ENCODE data around the gene MLLT3. TPM values are rescaled to one million over a fixed set of nuclear protein-coding genes. Genes with fewer than 3 reads are reported as not detected.

MLLT3 gene
- total and polyA plus RNA-seq, 10 donors: 2.8 to 15.2 (median 10.6) TPM

GRCh38 chr9:20355022-20355421 lies 267.3 kb downstream of the MLLT3 start:
- intact Hi-C loops (cut with DNase I; ENCODE audit: low total_unique reads): loop anchor here (5.0 kb wide), 1 partner anchor 587 kb away; no protein-coding TSS in a partner anchor
- DNase-seq: no peak
- no peak overlapping the region for H3K27ac ChIP-seq
- TF ChIP-seq POLR2AphosphoS5 (IDR thresholded peaks at IDR 0.05) (no peak), CTCF (IDR thresholded peaks at IDR 0.05 in 8 of 11, conservative IDR thresholded peaks at IDR 0.05 in 3 of 11) (no peak), POLR2A (IDR thresholded peaks at IDR 0.05) (no peak)
- H3K4me1 ChIP-seq: peaks cover 0 to 19% (median 3%) of the 10 kb centered on the region in 6 donors
- 55 to 76% (median 67%) methylated on average over 2 of the region's 2 CpGs for WGBS, 5 donors
- H3K36me3 ChIP-seq: peaks cover 0 to 24% (median 2%) of the 10 kb centered on the region in 6 donors
- H3K9me3 ChIP-seq: no peaks in the 10 kb centered on the region
- no peaks in the 10 kb centered on the region for H3K27me3 ChIP-seq (replicated peaks in 1 of 7)
- no peak overlapping the region for H3K4me3 ChIP-seq

GRCh38 chr9:20353931-20354652 lies 268.2 kb downstream of the MLLT3 start:
- TF ChIP-seq POLR2AphosphoS5 (IDR thresholded peaks at IDR 0.05) (no peak), POLR2A (IDR thresholded peaks at IDR 0.05) (no peak), CTCF (IDR thresholded peaks at IDR 0.05 in 8 of 11, conservative IDR thresholded peaks at IDR 0.05 in 3 of 11) (no peak)
- no peak for DNase-seq
- H3K36me3 ChIP-seq: peaks cover 0 to 24% (median 2%) of the 10 kb centered on the region in 6 donors
- no peak overlapping the region for H3K4me3 ChIP-seq
- H3K27me3 ChIP-seq (replicated peaks in 1 of 7): no peaks in the 10 kb centered on the region
- H3K4me1 ChIP-seq: peaks cover 0 to 19% (median 3%) of the 10 kb centered on the region in 6 donors
- no peaks in the 10 kb centered on the region for H3K9me3 ChIP-seq
- no peak overlapping the region for H3K27ac ChIP-seq
- 76 to 89% (median 88%) methylated on average over 5 of the region's 5 CpGs for WGBS, 5 donors
- intact Hi-C loops (cut with DNase I; ENCODE audit: low total_unique reads): no loop called here

- no peak overlapping the region for H3K4me3 ChIP-seq
- intact Hi-C loops (cut with DNase I; ENCODE audit: low total_unique reads): no loop called here
- no peaks in the 10 kb centered on the region for H3K9me3 ChIP-seq
- 84 to 100% (median 92%) methylated on average over 1 of the region's 1 CpG for WGBS, 5 donors
- no peak for DNase-seq
- no peak overlapping the region for H3K27ac ChIP-seq
- TF ChIP-seq POLR2A (IDR thresholded peaks at IDR 0.05) (no peak), CTCF (IDR thresholded peaks at IDR 0.05 in 8 of 11, conservative IDR thresholded peaks at IDR 0.05 in 3 of 11) (no peak), POLR2AphosphoS5 (IDR thresholded peaks at IDR 0.05) (no peak)
- no peaks in the 10 kb centered on the region for H3K27me3 ChIP-seq (replicated peaks in 1 of 7)
- peaks cover 0 to 24% (median 2%) of the 10 kb centered on the region in 6 donors for H3K36me3 ChIP-seq
- peaks cover 0 to 19% (median 3%) of the 10 kb centered on the region in 6 donors for H3K4me1 ChIP-seq
Observed at GRCh38 chr9:20353524-20353923, 268.8 kb downstream of the MLLT3 start.

GRCh38 chr9:20352591-20352990 lies 269.7 kb downstream of the MLLT3 start:
- H3K9me3 ChIP-seq: no peaks in the 10 kb centered on the region
- H3K27me3 ChIP-seq (replicated peaks in 1 of 7): no peaks in the 10 kb centered on the region
- no peak for DNase-seq
- H3K27ac ChIP-seq: no peak overlapping the region
- intact Hi-C loops (cut with DNase I; ENCODE audit: low total_unique reads): no loop called here
- no peak for TF ChIP-seq POLR2AphosphoS5 (IDR thresholded peaks at IDR 0.05)
- TF ChIP-seq POLR2A (IDR thresholded peaks at IDR 0.05): no peak
- no peak for TF ChIP-seq CTCF (IDR thresholded peaks at IDR 0.05 in 8 of 11, conservative IDR thresholded peaks at IDR 0.05 in 3 of 11)
- H3K4me3 ChIP-seq: no peak overlapping the region
- peaks cover 0 to 24% (median 2%) of the 10 kb centered on the region in 6 donors for H3K36me3 ChIP-seq
- peaks cover 0 to 19% (median 3%) of the 10 kb centered on the region in 6 donors for H3K4me1 ChIP-seq
- WGBS, 5 donors: 75 to 87% (median 86%) methylated on average over 2 of the region's 2 CpGs

Measured in spleen (tissue), 11 donors.